Measurements from ENCODE around the gene PCMTD2.

The PCMTD2 gene

DNA sequence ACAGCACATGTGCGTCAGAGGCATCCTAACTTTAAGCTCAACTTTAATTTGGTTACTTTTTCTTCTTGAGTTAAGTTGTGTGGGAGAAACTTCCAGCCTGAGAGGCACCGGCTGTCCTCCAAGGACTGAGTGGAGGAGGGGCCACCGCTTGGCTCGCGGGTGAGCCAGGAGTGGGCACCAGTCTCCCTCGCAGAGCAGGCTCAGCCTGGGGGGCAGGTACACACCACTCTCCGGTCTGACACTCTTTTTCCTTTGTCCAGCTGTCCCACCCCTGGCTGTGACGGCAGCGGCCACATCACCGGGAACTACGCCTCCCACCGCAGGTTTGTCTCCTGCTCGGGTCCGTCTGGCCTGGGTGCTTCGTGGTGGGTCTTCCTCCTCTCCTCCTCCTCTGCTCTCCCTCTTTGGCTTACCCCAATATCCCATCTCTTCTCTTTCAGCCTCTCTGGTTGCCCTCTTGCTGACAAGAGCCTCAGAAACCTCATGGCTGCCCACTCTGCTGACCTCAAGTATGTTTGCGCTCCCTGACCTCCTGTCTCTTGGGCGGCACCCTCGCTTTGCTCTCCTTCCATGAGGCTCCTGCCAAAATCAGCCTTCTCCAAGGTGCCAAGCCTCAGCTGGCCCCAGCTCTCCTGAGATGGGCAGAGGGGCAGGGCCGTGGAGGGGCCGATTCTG, 32.6 kb upstream of the PCMTD2 start:
- Mint-ChIP-seq H3K4me1 (peaks cover 62% of the 10 kb centered on the region), H3K36me3 (ENCODE audit: low read depth) (no peaks in the 10 kb centered on the region), H3K27ac (no peak overlapping the region), H3K27me3 (ENCODE audit: low read depth, poor library complexity) (peaks cover 15% of the 10 kb centered on the region), H3K9me3 (no peaks in the 10 kb centered on the region), H3K4me3 (no peak overlapping the region)
- DNase-seq = no peak
- TF ChIP-seq, protein P1, sequence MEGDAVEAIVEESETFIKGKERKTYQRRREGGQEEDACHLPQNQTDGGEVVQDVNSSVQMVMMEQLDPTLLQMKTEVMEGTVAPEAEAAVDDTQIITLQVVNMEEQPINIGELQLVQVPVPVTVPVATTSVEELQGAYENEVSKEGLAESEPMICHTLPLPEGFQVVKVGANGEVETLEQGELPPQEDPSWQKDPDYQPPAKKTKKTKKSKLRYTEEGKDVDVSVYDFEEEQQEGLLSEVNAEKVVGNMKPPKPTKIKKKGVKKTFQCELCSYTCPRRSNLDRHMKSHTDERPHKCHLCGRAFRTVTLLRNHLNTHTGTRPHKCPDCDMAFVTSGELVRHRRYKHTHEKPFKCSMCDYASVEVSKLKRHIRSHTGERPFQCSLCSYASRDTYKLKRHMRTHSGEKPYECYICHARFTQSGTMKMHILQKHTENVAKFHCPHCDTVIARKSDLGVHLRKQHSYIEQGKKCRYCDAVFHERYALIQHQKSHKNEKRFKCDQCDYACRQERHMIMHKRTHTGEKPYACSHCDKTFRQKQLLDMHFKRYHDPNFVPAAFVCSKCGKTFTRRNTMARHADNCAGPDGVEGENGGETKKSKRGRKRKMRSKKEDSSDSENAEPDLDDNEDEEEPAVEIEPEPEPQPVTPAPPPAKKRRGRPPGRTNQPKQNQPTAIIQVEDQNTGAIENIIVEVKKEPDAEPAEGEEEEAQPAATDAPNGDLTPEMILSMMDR (IDR thresholded peaks at IDR 0.05) = no peak

DNA sequence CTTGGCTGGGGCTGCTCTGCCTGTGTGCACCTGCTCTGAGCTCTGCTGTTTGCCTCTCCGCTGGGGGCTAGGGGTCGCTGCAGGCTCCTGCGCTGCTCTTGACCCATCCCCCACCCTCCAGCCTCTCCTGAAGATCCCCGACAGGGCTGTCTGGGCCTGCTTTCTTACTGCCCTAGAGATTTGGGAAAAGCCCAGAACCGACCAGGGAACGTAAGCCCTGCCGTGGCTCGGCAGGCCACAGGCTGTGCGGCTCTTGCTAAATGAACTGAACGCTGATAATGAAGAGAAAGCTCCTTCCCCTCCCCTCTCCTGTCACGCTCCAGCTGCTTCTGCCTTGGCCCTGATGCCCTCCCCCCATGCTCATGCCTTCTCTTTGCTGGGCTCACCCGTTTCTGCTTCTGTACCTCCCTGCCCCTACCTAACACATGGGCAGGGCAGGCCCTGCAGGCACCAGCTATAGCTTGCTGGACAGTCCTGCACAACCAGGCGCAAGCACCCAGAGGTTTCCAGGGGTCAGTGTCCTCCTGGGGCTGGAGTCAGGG, 32.0 kb upstream of the PCMTD2 start:
- Mint-ChIP-seq H3K4me3 (no peak overlapping the region), H3K27ac (no peak overlapping the region), H3K9me3 (no peaks in the 10 kb centered on the region), H3K36me3 (ENCODE audit: low read depth) (no peaks in the 10 kb centered on the region), H3K4me1 (peaks cover 67% of the 10 kb centered on the region), H3K27me3 (ENCODE audit: low read depth, poor library complexity) (peaks cover 14% of the 10 kb centered on the region)
- TF ChIP-seq, protein P1 (IDR thresholded peaks at IDR 0.05) = peak; percentile 60
- peak; percentile 80 for DNase-seq

DNA sequence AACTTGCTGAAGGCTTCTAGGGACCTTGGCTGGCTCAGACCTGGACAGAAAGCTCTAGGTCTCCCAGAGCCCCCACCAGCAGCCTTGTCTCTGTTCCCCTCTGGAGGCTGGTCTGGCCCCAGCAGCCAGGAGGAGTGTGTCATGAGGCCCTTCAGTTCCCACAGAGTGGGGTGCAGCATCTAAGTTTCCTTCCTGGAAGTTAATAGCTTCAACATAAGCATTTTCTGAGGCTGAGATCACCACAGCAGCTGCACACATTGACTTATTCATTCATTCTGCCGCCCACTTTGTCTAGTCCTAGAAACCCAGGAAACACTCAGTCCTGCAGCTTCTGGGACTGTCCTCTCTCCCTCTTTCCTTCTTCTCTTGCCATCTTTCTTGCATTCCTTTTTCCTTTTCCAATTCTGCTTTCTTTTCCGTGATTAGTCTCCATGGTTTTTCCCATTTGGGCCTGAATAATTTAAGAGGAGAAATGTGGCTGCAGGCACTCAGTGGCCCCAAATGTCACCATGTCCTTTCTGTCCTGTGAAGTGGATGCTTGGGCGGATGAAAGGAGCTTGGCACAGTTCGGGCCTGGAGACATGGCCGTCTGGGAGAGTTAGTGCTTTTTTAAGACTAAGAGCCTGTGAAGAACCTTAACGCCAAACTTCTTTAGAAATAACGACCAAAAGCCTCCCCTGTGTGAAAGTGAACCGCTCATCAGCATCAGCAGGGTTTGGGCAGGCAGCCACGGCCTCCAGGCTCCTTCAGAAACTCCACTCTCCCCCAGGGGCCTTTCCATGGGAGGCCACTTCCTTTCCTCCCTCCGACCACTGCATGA, 31.0 kb upstream of the PCMTD2 start:
- no peak for DNase-seq
- Mint-ChIP-seq H3K36me3 (ENCODE audit: low read depth) (no peaks in the 10 kb centered on the region), H3K9me3 (no peaks in the 10 kb centered on the region), H3K27me3 (ENCODE audit: low read depth, poor library complexity) (peaks cover 8% of the 10 kb centered on the region), H3K27ac (no peak overlapping the region), H3K4me3 (no peak overlapping the region), H3K4me1 (peaks cover 67% of the 10 kb centered on the region)
- TF ChIP-seq, protein P1 (IDR thresholded peaks at IDR 0.05) = no peak

DNA sequence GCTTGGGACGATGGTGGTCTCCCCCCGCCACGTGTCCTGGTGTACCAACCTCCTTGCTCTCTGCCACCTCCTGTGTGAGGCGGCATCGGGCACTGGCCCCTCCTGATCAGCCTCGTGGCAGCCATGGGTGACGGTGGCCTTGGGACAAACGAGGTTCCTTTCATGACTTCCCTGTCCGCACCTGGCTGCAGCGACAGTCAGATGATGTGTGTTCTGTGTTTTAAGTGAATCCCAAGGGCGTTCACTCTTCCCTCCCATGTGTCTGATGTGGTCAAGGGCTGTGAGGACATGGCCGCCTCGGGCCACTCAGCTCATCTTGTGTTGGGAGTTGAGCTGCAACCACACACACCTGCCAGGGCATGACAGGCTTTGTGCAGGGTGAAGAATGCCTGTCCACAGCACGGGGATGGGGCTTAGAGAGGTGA, 30.4 kb upstream of the PCMTD2 start:
- TF ChIP-seq, protein P1 (IDR thresholded peaks at IDR 0.05) = no peak
- Mint-ChIP-seq H3K4me1 (peaks cover 69% of the 10 kb centered on the region), H3K36me3 (ENCODE audit: low read depth) (no peaks in the 10 kb centered on the region), H3K4me3 (no peak overlapping the region), H3K27me3 (ENCODE audit: low read depth, poor library complexity) (peaks cover 8% of the 10 kb centered on the region), H3K9me3 (no peaks in the 10 kb centered on the region), H3K27ac (no peak overlapping the region)
- DNase-seq = no peak

DNA sequence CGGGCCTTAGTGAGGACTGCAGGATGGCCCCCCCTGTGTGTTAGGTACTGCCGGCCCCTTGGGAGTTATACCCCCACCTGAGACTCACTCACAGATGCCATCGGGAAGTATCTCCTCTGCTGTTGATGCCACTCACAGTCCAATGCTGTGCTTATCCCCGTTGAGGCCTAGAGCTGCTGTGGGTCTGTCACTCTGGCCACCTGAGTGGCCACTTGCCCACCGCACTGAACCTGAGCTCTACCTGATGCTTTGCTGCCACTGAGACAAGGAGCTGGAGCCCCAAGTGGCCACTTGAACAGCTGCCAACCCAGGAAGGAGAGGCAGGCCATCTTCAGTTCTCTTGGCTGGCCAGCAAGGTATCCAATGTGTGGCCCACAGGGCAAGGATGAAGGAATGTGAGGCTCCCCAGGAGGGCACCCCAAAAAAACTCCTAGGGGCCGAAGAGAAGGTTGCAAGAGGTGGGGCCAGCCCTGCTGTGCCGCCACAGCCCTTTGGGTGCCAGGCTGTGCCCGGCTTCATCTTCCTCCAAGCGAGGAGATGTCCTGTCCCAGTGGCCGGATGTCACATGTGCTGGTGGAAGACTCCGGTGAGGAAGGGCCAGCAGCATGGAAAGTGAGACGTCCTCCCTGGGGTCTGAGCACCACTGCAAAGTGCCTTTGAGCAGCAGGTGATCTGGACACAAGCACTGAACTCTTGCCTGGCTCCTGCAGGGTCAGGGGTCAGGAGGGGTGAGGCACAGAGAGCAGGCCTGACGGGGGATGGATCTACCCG, 29.5 kb upstream of the PCMTD2 start:
- TF ChIP-seq, protein P1 (IDR thresholded peaks at IDR 0.05) = no peak
- H3K27ac Mint-ChIP-seq = peak overlapping the region; percentile 79
- H3K36me3 Mint-ChIP-seq (ENCODE audit: low read depth) = no peaks in the 10 kb centered on the region
- peaks cover 71% of the 10 kb centered on the region for H3K4me1 Mint-ChIP-seq
- DNase-seq = no peak
- H3K27me3 Mint-ChIP-seq (ENCODE audit: low read depth, poor library complexity) = peaks cover 8% of the 10 kb centered on the region
- H3K4me3 Mint-ChIP-seq = peak overlapping the region; percentile 18
- no peaks in the 10 kb centered on the region for H3K9me3 Mint-ChIP-seq
